DOHH2 (cell line): ENCODE measurements around the gene ATP13A1.
"Not testable (repeated sequence)": the region's sequence is repeated elsewhere in the genome, so short reads cannot be mapped to it uniquely, and the experiment has no call there.

Source experiments
- H3F3A ChIP-seq: fragments of 200-600 bp; sonication (generic), shearing (Covaris generic); 2 replicates; pipeline ENCODE4 v1.6.0; 2016; ENCODE audit warnings: antibody characterized with exemption, mild to moderate bottlenecking; ENCODE audit not compliant: control insufficient read depth, insufficient read depth
- H3K27ac ChIP-seq: fragments of 200-600 bp; sonication (generic); 2 replicates; pipeline ENCODE4 v1.5.1; 2014; ENCODE audit warnings: low read depth, mild to moderate bottlenecking, low read length, moderate library complexity
- H3K27me3 ChIP-seq: fragments of 200-600 bp; sonication (generic); 2 replicates; pipeline ENCODE4 v1.6.1; 2014; ENCODE audit warnings: mild to moderate bottlenecking, low read length, mixed read lengths; ENCODE audit not compliant: control insufficient read depth
- H3K36me3 ChIP-seq: fragments of 200-600 bp; sonication (generic); 2 replicates; pipeline ENCODE4 v1.6.1; 2014; ENCODE audit warnings: mild to moderate bottlenecking, low read length, moderate library complexity, mixed read lengths; ENCODE audit not compliant: control insufficient read depth
- H3K4me1 ChIP-seq: fragments of 200-600 bp; sonication (generic); 2 replicates; pipeline ENCODE4 v1.6.1; 2014; ENCODE audit warnings: mild to moderate bottlenecking, low read length, mixed read lengths; ENCODE audit not compliant: control insufficient read depth
- H3K4me2 ChIP-seq: fragments of 200-600 bp; sonication (generic); 2 replicates; pipeline ENCODE4 v1.6.0; 2014; ENCODE audit warnings: mild to moderate bottlenecking, low read length, moderate library complexity
- H3K4me3 ChIP-seq: fragments of 200-600 bp; sonication (generic); 2 replicates; pipeline ENCODE4 v1.5.1; 2014; ENCODE audit warnings: mild to moderate bottlenecking, low read length, mixed read lengths
- H3K79me2 ChIP-seq: fragments of 200-600 bp; sonication (generic); 2 replicates; pipeline ENCODE4 v1.6.1; 2014; ENCODE audit warnings: mild to moderate bottlenecking, low read length, mixed read lengths; ENCODE audit not compliant: control insufficient read depth
- H3K9me2 ChIP-seq: fragments of 200-600 bp; sonication (generic); replicated peaks from 2 replicates; pipeline ENCODE4 v1.6.1; 2014; ENCODE audit warnings: mild to moderate bottlenecking, low read length, mixed read lengths; ENCODE audit not compliant: control insufficient read depth
- H3K9me3 ChIP-seq: fragments of 200-600 bp; sonication (generic); 2 replicates; pipeline ENCODE4 v1.6.1; 2014; ENCODE audit warnings: antibody characterized with exemption, low read length, mixed read lengths; ENCODE audit not compliant: control insufficient read depth, insufficient read depth
- H4K20me1 ChIP-seq: fragments of 200-600 bp; sonication (generic); 2 replicates; pipeline ENCODE4 v1.6.0; 2014; ENCODE audit warnings: low read depth, mild to moderate bottlenecking, antibody characterized with exemption, low read length, moderate library complexity; ENCODE audit not compliant: control insufficient read depth, insufficient read depth
- CTCF ChIP-seq: fragments of 200-600 bp; sonication (generic); IDR thresholded peaks from one replicate; pipeline ENCODE4 v1.5.1; 2014; ENCODE audit warnings: antibody characterized with exemption, mild to moderate bottlenecking, low read depth, low read length; ENCODE audit not compliant: poor library complexity, severe bottlenecking
- EZH2phosphoT487 ChIP-seq: fragments of 200-600 bp; sonication (generic); IDR thresholded peaks from 2 replicates; pipeline ENCODE4 v1.6.1; 2017; ENCODE audit warnings: borderline replicate concordance, mild to moderate bottlenecking, antibody characterized with exemption, low read length, moderate library complexity, mixed read lengths

The ATP13A1 gene

GRCh38 chr19:19696386-19696785, 32.9 kb upstream of the ATP13A1 start:
- H4K20me1 ChIP-seq = no peaks in the 10 kb centered on the region
- H3K27ac ChIP-seq = no peak overlapping the region
- no peaks in the 10 kb centered on the region for H3K27me3 ChIP-seq
- TF ChIP-seq EZH2phosphoT487 (no peak), CTCF (no peak)
- no peak overlapping the region for H3K4me3 ChIP-seq
- H3F3A ChIP-seq = no peaks in the 10 kb centered on the region
- H3K36me3 ChIP-seq = no peaks in the 10 kb centered on the region
- H3K9me3 ChIP-seq = no peaks in the 10 kb centered on the region
- no peak overlapping the region for H3K4me2 ChIP-seq
- H3K9me2 ChIP-seq = no peaks in the 10 kb centered on the region
- H3K79me2 ChIP-seq = no peaks in the 10 kb centered on the region
- H3K4me1 ChIP-seq = no peaks in the 10 kb centered on the region

- no peaks in the 10 kb centered on the region for H4K20me1 ChIP-seq
- H3K4me1 ChIP-seq = no peaks in the 10 kb centered on the region
- H3K4me3 ChIP-seq = no peak overlapping the region
- no peaks in the 10 kb centered on the region for H3K9me3 ChIP-seq
- H3K27ac ChIP-seq = no peak overlapping the region
- H3K79me2 ChIP-seq = no peaks in the 10 kb centered on the region
- H3F3A ChIP-seq = no peaks in the 10 kb centered on the region
- TF ChIP-seq CTCF = no peak
- TF ChIP-seq EZH2phosphoT487 = no peak
- no peaks in the 10 kb centered on the region for H3K36me3 ChIP-seq
- no peaks in the 10 kb centered on the region for H3K9me2 ChIP-seq
- H3K4me2 ChIP-seq = no peak overlapping the region
- no peaks in the 10 kb centered on the region for H3K27me3 ChIP-seq
Measured at GRCh38 chr19:19691683-19692082, 28.2 kb upstream of the ATP13A1 start.

GRCh38 chr19:19689023-19689422, 25.5 kb upstream of the ATP13A1 start:
- H3K4me2 ChIP-seq, H3K27ac ChIP-seq, H3K36me3 ChIP-seq, H3K27me3 ChIP-seq, H3K9me2 ChIP-seq, H3K4me1 ChIP-seq, H4K20me1 ChIP-seq, H3K4me3 ChIP-seq, H3K79me2 ChIP-seq, H3K9me3 ChIP-seq, H3F3A ChIP-seq: not testable (repeated sequence)

- Histone ChIP-seq H3K4me3 (no peak overlapping the region), H3K9me3 (no peaks in the 10 kb centered on the region; the same call in 1 of the 2 replicates), H3K9me2 (no peaks in the 10 kb centered on the region), H3K36me3 (peaks cover 17% of the 10 kb centered on the region), H3K27ac (no peak overlapping the region), H3K79me2 (peaks cover 13% of the 10 kb centered on the region), H3K4me1 (no peaks in the 10 kb centered on the region), H3K27me3 (no peaks in the 10 kb centered on the region), H4K20me1 (no peaks in the 10 kb centered on the region), H3F3A (peaks cover 4% of the 10 kb centered on the region; the same call in 1 of the 2 replicates), H3K4me2 (no peak overlapping the region)
- no peak for TF ChIP-seq EZH2phosphoT487
- no peak for TF ChIP-seq CTCF
Measured at GRCh38 chr19:19687090-19687489, 23.6 kb upstream of the ATP13A1 start.
